ENCODE data around the gene CFAP54. TPM values are rescaled to one million over a fixed set of nuclear protein-coding genes. Genes with fewer than 3 reads are reported as not detected.

The CFAP54 gene
- total RNA-seq, 6 donors from 2014 or later: 0.66 to 48.8 (median 7.4) TPM

GRCh38 chr12:96906498-96906848 is 417.1 kb downstream of the CFAP54 start:
- no peak for ATAC-seq (ENCODE audit: low FRiP score in 2 of 2)
- peak overlapping the region; percentile 81 to 86 (median 81) for H3K4me3 ChIP-seq
- peak overlapping the region; percentile 85 to 97 (median 92) for H3K27ac ChIP-seq
- DNase-seq: no peak
- 23 to 25% methylated on average over 9 of the region's 9 CpGs for WGBS, 2 donors
- peaks cover 7 to 17% (median 14%) of the 10 kb centered on the region in 4 donors for H3K4me1 ChIP-seq
- H3K9me3 ChIP-seq: no peaks in the 10 kb centered on the region
- TF ChIP-seq POLR2A (IDR thresholded peaks at IDR 0.05): no peak
- TF ChIP-seq CTCF (IDR thresholded peaks at IDR 0.05): no peak
- TF ChIP-seq POLR2AphosphoS5 (IDR thresholded peaks at IDR 0.05): no peak
- TF ChIP-seq EP300 (IDR thresholded peaks at IDR 0.05): no peak
- no peaks in the 10 kb centered on the region for H3K36me3 ChIP-seq
- no peaks in the 10 kb centered on the region for H3K27me3 ChIP-seq

- H3K4me3 ChIP-seq: peak within 1 kb of the TSS; percentile 81 to 86 (median 81)
- TF ChIP-seq POLR2AphosphoS5 (IDR thresholded peaks at IDR 0.05) (peak; percentile 62 to 78), EP300 (IDR thresholded peaks at IDR 0.05) (peak in 1 of 4 donors; percentile 15), CTCF (IDR thresholded peaks at IDR 0.05) (no peak), POLR2A (IDR thresholded peaks at IDR 0.05) (peak in 3 of 4 donors; percentile 67 to 86 (median 72))
- DNase-seq (peak; percentile 90 to 99), ATAC-seq (ENCODE audit: low FRiP score in 2 of 2) (peak; percentile 93 to 99)
- WGBS, 2 donors: 0% methylated on average over 6 to 23 of the region's 68 CpGs
- peaks cover 7 to 17% (median 14%) of the 10 kb centered on the region in 4 donors for H3K4me1 ChIP-seq
- H3K27me3 ChIP-seq: no peaks in the 10 kb centered on the region
- H3K27ac ChIP-seq: peak within 1 kb of the TSS; percentile 85 to 97 (median 92)
- H3K36me3 ChIP-seq: no peaks in the 10 kb centered on the region
- H3K9me3 ChIP-seq: no peaks in the 10 kb centered on the region
Observed at GRCh38 chr12:96906849-96907670, 417.7 kb downstream of the CFAP54 start, which contains the start of gene NEDD1. TSS of gene NEDD1 (plus strand) at chr12:96907257. CDS start at chr12:96909760, 2,503 bp downstream.

- no peaks in the 10 kb centered on the region for H3K36me3 ChIP-seq
- H3K27me3 ChIP-seq: no peaks in the 10 kb centered on the region
- ATAC-seq (ENCODE audit: low FRiP score in 2 of 2): peak; percentile 48 to 62
- peaks cover 7 to 17% (median 14%) of the 10 kb centered on the region in 4 donors for H3K4me1 ChIP-seq
- peak overlapping the region; percentile 81 to 86 (median 81) for H3K4me3 ChIP-seq
- TF ChIP-seq POLR2AphosphoS5 (IDR thresholded peaks at IDR 0.05): no peak
- TF ChIP-seq CTCF (IDR thresholded peaks at IDR 0.05): no peak
- no peak for TF ChIP-seq EP300 (IDR thresholded peaks at IDR 0.05)
- TF ChIP-seq POLR2A (IDR thresholded peaks at IDR 0.05): no peak
- peak overlapping the region; percentile 85 to 97 (median 92) for H3K27ac ChIP-seq
- 9 to 13% methylated on average over 14 to 23 of the region's 23 CpGs for WGBS, 2 donors
- no peaks in the 10 kb centered on the region for H3K9me3 ChIP-seq
- peak in 1 of 2 donors; percentile 25 for DNase-seq
Observed at GRCh38 chr12:96907671-96908422, 418.5 kb downstream of the CFAP54 start.

GRCh38 chr12:96908423-96908675 is 419.0 kb downstream of the CFAP54 start:
- no peaks in the 10 kb centered on the region for H3K36me3 ChIP-seq
- TF ChIP-seq POLR2A (IDR thresholded peaks at IDR 0.05) (no peak), POLR2AphosphoS5 (IDR thresholded peaks at IDR 0.05) (no peak), CTCF (IDR thresholded peaks at IDR 0.05) (no peak), EP300 (IDR thresholded peaks at IDR 0.05) (no peak)
- 68 to 80% methylated on average over 3 of the region's 3 CpGs for WGBS, 2 donors
- peak overlapping the region in 1 of 4 donors; percentile 92 for H3K27ac ChIP-seq
- H3K4me1 ChIP-seq: peaks cover 7 to 17% (median 14%) of the 10 kb centered on the region in 4 donors
- no peaks in the 10 kb centered on the region for H3K9me3 ChIP-seq
- ATAC-seq (ENCODE audit: low FRiP score in 2 of 2): no peak
- H3K27me3 ChIP-seq: no peaks in the 10 kb centered on the region
- DNase-seq: no peak
- peak overlapping the region in 2 of 4 donors; percentile 81 for H3K4me3 ChIP-seq

All from upper lobe of left lung (tissue), 6 donors.